Stimulated activated CD4-positive, alpha-beta T cell treated with anti-CD3 and anti-CD28 coated beads, Interleukin-15, amount 100 ng/mL, for 1 hour (primary cell): ENCODE data around the gene PTPRR.

ENCODE experiments used
- DNase-seq, 2 donors: peaks; one replicate each; pipeline ENCODE4 v3.0.0-alpha.2; 2020; ENCODE audit warnings: low read depth in 1 of 2, low spot score in 1 of 2

The PTPRR gene

DNA sequence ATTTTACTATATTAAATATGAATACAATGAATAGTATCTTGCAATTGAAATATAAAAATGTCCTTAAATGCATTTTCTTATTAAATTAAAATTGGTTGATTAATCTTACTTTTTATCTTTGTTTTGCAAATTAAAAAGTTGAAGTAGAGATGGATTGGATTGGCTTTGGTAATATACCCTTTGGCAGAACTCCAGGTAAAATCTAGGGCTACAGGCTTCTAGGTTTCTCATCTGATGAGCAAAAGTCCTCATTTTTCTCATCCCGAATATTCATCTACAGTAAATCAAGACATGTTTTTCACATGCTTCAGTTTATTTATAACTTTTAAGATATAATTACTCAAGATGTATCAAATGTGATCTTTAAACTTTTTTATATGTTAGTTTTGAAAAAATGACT is 2.2 kb downstream of the PTPRR start:
- DNase-seq = no peak

GRCh38 chr12:70910666-70911065 is 9.9 kb downstream of the PTPRR start:
- DNase-seq = no peak

DNA sequence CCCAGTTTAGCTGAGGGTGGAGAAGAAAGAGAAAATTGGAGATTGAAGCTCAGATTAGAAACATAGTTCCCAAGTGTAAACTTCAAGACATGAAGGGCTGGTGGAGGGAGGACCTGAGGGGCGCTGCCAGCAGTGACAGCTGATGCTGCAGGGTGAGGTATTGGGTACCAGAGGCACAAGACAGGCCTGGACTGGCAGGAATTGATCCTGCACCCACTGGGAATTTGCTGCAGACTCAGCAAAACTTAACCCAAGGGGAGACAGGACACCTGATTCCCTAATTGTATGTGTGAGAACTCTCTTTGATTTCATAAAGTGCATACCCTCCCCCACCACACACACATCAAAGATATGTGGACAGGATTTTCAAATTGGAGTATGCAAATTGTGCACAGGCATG is 11.6 kb downstream of the PTPRR start:
- DNase-seq = no peak

GRCh38 chr12:70907412-70907811 is 13.1 kb downstream of the PTPRR start:
- DNase-seq = no peak

- DNase-seq = no peak
Observed at GRCh38 chr12:70895956-70896355, 24.6 kb downstream of the PTPRR start.

DNA sequence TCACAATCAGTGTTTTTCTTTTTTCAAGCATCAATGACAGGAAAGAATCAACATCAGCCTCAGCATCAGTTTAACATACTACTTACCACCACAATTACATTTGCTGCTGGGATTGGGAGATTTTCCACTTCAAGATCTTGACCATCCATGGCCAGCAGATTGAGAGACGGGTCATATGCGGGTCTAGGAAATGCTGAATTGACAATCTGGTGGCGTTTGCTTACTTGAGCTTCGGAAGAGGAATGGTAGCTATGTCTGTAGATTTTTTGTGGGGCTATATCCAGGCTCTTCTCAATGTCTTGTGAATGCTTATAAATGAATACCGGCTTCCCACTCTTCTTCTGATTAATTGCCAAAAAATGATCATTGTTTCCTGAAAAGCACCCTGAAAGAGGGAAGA is 27.9 kb downstream of the PTPRR start:
- DNase-seq = no peak

- DNase-seq = no peak
Observed at GRCh38 chr12:70890895-70891832, 29.4 kb downstream of the PTPRR start.

DNA sequence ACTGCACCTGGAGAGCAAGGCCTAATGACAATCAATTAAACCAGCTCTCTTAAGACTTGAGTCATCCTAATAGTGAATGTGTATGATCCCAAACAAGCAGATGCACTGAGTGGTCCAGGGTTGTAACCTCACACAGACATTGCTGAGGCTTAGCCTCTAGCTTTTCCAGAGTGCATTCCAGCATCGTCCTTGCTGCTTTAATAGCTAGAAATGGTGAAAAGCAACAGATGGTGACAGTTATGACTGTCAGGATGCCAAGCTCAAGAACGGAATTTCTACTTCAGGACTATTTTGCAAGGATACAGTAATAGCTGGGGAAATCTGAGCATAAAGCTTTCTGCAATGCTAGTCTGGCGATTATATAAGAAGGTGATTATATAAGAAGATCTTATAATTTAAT is 34.6 kb downstream of the PTPRR start:
- DNase-seq = no peak

GRCh38 chr12:70883855-70884254 is 36.7 kb downstream of the PTPRR start:
- DNase-seq = no peak

GRCh38 chr12:70880744-70881143 is 39.8 kb downstream of the PTPRR start:
- no peak for DNase-seq

- DNase-seq = no peak
Observed at GRCh38 chr12:70876952-70877351, 43.6 kb downstream of the PTPRR start.

GRCh38 chr12:70875628-70876027 is 44.9 kb downstream of the PTPRR start:
- no peak for DNase-seq

GRCh38 chr12:70854881-70855568 is 65.5 kb downstream of the PTPRR start:
- no peak for DNase-seq

GRCh38 chr12:70854138-70854537 is 66.4 kb downstream of the PTPRR start:
- no peak for DNase-seq

- no peak for DNase-seq
Observed at GRCh38 chr12:70853326-70853725, 67.2 kb downstream of the PTPRR start.

DNA sequence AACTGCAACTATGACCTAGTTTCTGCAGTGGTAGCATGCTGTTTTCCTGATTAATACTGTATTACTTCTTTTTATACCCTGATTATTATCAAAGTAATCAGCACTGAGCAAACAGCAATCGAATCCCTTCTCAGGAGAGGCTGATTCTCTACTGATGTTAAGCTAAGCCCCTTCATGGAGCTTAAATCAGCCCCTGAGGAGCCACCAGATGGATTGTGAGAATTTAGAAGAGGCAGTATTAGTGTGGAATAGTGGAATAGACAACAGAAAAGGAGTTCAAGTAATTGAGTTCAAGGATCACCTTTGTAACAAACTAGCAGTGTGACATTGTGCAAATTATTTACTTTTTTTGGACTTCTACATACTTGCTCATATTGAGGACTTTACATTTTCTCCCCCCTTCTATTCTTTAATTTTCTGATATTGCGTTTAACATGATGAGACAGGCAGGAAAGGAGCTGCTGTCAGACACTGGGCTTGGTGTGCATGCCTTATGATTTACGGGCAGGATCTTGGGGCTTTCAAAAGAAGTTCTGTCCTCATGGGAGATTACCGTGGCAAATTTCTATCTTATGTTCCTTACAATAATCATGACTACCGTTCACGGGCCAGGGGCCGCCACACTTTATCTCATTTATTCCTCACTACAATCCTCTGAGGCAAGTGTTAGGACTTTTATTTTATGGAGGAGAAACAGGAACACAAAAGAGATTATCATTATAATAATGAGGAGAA is 68.0 kb downstream of the PTPRR start:
- DNase-seq = no peak

DNA sequence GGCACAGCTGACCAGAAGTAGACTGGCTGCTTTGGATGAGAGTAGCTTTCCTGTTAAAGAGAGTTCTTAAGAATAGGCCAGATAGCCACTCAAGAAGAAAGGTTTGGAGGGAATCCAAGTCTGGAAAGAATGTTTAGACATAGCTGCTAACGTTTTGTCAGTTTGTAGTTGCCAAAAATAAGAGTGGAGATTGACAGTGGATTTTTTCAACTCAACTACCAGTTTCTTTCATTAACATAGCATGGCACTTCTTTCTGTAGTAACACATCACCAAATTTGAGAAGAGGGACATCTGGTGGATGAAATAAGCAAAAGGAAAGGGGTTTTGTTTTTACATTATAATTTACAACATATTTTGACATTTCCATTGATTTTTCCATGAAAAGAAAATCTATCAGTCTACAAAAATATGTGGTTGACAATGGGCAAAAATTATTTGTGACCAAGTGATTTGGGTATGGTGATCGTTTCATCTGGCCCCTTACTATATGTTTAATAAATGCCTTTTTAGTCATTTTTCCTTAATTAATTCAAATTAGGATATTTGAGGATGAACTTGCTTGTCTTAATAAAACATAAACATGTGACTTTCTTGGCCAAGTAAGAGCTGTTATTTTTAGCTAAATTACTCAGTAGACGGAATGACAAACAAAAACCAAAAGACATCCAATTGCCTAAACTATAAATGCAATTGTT is 71.1 kb downstream of the PTPRR start:
- DNase-seq = no peak

DNA sequence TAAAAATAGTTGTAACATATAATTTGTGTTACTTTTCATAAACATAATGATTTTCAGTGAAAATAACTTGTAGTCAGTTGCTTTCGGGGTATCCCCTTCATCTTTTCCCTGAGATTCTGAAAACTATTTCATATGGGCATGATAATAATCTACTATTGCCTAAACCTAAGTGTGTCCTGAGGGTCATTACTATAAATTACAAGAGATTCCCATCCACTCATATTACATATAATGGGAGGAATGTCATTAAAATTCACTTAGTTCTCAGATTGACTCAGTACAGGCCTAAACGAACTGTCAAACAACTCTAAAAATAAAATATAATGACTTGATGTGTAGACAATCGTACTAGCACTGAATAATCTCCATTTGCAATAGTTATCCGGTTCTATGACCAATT is 72.7 kb downstream of the PTPRR start:
- DNase-seq = no peak

DNA sequence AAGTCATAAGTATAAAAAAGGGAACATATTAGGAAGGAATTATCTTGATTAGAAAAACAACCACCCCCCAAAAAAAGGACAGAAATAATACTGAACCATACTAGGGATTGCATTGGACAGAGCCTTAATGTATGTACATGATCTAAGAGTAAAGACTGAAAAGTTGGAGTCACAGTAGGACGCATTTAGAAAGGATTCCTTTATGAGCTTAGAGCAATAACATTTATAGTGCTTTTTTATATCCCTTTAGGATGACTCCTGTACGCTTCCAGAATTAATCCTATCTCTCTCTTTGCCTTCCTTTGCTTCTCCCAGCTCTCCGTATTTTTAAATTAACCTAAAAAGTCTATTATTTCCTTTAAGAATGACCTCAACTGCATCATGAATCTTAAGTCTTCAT is 75.3 kb downstream of the PTPRR start:
- no peak for DNase-seq

- no peak for DNase-seq
Observed at GRCh38 chr12:70843363-70843762, 77.2 kb downstream of the PTPRR start.

- no peak for DNase-seq
Observed at GRCh38 chr12:70842942-70843341, 77.6 kb downstream of the PTPRR start.
